ENCODE results near the gene MIPOL1. TPM values are rescaled to one million over a fixed set of nuclear protein-coding genes. Genes with fewer than 3 reads are reported as not detected.
A peak's percentile ranks its signal among the peaks of the same experiment; 100 is the strongest.

MIPOL1 gene
- total and polyA plus RNA-seq, 8 donors, result 2.4 to 9.0 (median 6.4) TPM

- DNase-seq (no peak), FAIRE-seq (no peak), ATAC-seq (no peak)
- TF ChIP-seq CTCF (IDR thresholded peaks at IDR 0.05), result no peak
- no peak overlapping the region for H3K4me3 ChIP-seq
- WGBS, 2 donors, result 93 to 94% methylated on average over 1 of the region's 1 CpG
- no peaks in the 10 kb centered on the region for H3K27me3 ChIP-seq
- no peaks in the 10 kb centered on the region for H3K36me3 ChIP-seq
- no peaks in the 10 kb centered on the region for H3K9me3 ChIP-seq
- no peak overlapping the region for H3K27ac ChIP-seq
- peaks cover 3 to 4% (median 4%) of the 10 kb centered on the region in 3 donors for H3K4me1 ChIP-seq
- intact Hi-C loops (cut with DNase I), result no loop called here
These were observed 54.7 kb downstream of the MIPOL1 start for GRCh38 chr14:37252434-37252833.

- ATAC-seq (no peak), FAIRE-seq (peak; percentile 17), DNase-seq (no peak)
- H3K36me3 ChIP-seq, result no peaks in the 10 kb centered on the region
- no peak for TF ChIP-seq CTCF (IDR thresholded peaks at IDR 0.05)
- H3K27me3 ChIP-seq, result no peaks in the 10 kb centered on the region
- H3K27ac ChIP-seq, result no peak overlapping the region
- intact Hi-C loops (cut with DNase I), result no loop called here
- no peaks in the 10 kb centered on the region for H3K9me3 ChIP-seq
- no peak overlapping the region for H3K4me3 ChIP-seq
- peaks cover 3 to 4% (median 4%) of the 10 kb centered on the region in 3 donors for H3K4me1 ChIP-seq
- 64 to 73% methylated on average over 1 of the region's 1 CpG for WGBS, 2 donors
These were observed 56.2 kb downstream of the MIPOL1 start for GRCh38 chr14:37253905-37254304.

DNA sequence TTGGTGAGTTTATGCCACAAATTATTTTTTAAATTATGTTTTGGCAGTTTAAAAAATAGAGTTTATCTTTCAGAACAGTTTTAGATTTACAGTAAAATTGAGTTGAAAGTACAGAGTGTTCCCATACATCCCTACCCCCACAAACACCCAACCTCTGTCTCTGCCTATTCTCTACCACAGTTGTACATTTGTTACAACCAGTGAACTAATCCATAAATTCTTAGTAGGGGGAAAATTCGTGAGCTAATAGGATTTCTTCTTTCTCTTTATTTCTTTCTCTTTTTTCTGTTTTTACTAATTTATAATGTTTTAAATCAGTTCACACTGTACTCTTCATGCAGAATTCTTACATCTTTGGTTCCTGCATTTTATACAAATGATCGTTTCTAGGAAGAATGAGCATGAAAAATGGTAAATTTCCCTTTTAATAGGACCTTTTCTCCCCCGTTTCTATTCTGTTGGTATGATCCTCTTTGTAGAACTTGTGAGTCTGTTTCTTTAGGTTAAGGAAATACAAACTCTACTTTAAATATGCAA lies 56.7 kb downstream of the MIPOL1 start:
- intact Hi-C loops (cut with DNase I), result no loop called here
- Histone ChIP-seq H3K27ac (no peak overlapping the region), H3K4me1 (peaks cover 0 to 4% (median 4%) of the 10 kb centered on the region in 3 donors), H3K4me3 (no peak overlapping the region), H3K9me3 (no peaks in the 10 kb centered on the region), H3K27me3 (no peaks in the 10 kb centered on the region), H3K36me3 (no peaks in the 10 kb centered on the region)
- ATAC-seq, result no peak
- no peak for DNase-seq
- no peak for TF ChIP-seq CTCF (IDR thresholded peaks at IDR 0.05)
- WGBS, 2 donors, result 80 to 85% methylated on average over 3 of the region's 3 CpGs
- no peak for FAIRE-seq

DNA sequence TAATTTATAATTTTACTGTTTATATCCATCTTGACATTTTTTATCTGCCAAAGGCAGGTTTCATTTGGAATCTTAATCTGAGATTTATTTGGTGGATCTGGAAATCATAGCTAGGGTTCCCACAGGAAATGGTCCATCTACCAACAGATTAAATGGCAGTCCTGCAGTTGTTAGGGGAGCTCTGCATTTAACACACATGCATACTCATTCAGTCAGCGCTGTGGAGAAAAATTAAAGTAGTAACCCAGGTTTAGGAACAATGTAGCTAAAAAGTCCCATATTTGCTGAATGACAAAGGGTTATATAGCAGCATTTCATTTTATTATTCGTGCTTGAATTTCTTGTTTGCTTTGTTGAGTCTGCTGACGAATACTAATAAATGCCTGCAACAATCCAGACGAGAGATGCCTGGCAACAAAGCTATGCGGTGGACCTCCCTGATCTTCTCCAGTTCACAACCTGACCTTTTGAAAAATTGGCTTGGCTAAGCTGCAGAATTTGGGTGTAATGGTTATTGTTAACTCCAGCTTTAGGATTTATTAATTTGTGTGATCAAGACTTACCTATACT lies 59.8 kb downstream of the MIPOL1 start:
- ATAC-seq (no peak), DNase-seq (no peak), FAIRE-seq (no peak)
- WGBS, 2 donors, result 80 to 86% methylated on average over 5 of the region's 5 CpGs
- H3K4me1 ChIP-seq, result peaks cover 0 to 1% (median under 1%) of the 10 kb centered on the region in 3 donors
- no peaks in the 10 kb centered on the region for H3K36me3 ChIP-seq
- no peak overlapping the region for H3K27ac ChIP-seq
- H3K9me3 ChIP-seq, result no peaks in the 10 kb centered on the region
- H3K4me3 ChIP-seq, result no peak overlapping the region
- no peak for TF ChIP-seq CTCF (IDR thresholded peaks at IDR 0.05)
- intact Hi-C loops (cut with DNase I), result no loop called here
- H3K27me3 ChIP-seq, result no peaks in the 10 kb centered on the region

GRCh38 chr14:37262649-37263048 lies 64.9 kb downstream of the MIPOL1 start:
- Histone ChIP-seq H3K4me1 (no peaks in the 10 kb centered on the region), H3K27me3 (no peaks in the 10 kb centered on the region), H3K27ac (no peak overlapping the region), H3K36me3 (no peaks in the 10 kb centered on the region), H3K4me3 (no peak overlapping the region), H3K9me3 (no peaks in the 10 kb centered on the region)
- 65 to 66% methylated on average over 2 of the region's 2 CpGs for WGBS, 2 donors
- no peak for DNase-seq
- FAIRE-seq, result no peak
- TF ChIP-seq CTCF (IDR thresholded peaks at IDR 0.05), result no peak
- no peak for ATAC-seq
- intact Hi-C loops (cut with DNase I), result no loop called here
